Occipital lobe (tissue), 2 donors: ENCODE measurements around the gene SPON1. TPM values are rescaled to one million over a fixed set of nuclear protein-coding genes. Genes with fewer than 3 reads are reported as not detected.
"Not testable (repeated sequence)": the region's sequence is repeated elsewhere in the genome, so short reads cannot be mapped to it uniquely, and the experiment has no call there.

Source experiments
- DNase-seq: peaks from one replicate; lab custom pipeline; 2025; lab: John Stamatoyannopoulos, UW
- total RNA-seq: library from RNA; depleted of rRNA; stranded (reverse); fragments of >200 nt; gene quantifications from one replicate; pipeline ENCODE4 v1.2.3, GENCODE V29; 2014

The SPON1 gene
- total RNA-seq, 1 donor from 2014 or later: 31.5 TPM

DNA sequence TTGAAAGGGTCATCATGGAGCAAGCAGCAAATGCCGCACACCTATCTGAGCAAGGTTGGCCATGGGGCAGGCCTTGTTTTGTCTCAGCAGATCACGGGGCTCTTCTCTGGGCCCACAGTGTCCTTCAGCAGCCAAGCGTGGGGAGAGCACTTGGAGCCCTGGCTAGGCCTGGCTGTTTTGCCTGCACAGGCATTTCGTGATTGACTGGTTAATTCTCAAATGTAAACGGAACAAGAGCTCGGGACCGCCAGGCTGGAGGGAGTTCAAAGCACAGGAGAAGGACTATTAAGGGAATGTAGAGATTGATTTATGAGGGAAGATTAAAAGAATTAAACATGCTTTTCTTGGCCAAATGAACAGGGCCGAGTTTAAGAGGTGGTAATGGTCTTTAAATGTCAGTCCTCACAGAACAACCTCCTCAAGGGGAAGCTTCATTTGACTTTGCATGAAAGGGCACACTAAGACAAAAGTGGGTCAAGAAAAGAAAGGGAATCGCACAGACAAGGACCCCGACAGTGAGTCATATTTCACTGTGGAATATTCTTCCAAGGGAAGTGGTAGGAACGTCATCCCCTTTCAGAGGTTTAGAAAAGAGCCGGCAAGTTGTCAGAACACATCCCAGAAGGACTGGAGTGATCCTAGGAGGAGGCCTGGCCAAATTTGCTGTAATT lies 20.7 kb downstream of the SPON1 start:
- no peak for DNase-seq

DNA sequence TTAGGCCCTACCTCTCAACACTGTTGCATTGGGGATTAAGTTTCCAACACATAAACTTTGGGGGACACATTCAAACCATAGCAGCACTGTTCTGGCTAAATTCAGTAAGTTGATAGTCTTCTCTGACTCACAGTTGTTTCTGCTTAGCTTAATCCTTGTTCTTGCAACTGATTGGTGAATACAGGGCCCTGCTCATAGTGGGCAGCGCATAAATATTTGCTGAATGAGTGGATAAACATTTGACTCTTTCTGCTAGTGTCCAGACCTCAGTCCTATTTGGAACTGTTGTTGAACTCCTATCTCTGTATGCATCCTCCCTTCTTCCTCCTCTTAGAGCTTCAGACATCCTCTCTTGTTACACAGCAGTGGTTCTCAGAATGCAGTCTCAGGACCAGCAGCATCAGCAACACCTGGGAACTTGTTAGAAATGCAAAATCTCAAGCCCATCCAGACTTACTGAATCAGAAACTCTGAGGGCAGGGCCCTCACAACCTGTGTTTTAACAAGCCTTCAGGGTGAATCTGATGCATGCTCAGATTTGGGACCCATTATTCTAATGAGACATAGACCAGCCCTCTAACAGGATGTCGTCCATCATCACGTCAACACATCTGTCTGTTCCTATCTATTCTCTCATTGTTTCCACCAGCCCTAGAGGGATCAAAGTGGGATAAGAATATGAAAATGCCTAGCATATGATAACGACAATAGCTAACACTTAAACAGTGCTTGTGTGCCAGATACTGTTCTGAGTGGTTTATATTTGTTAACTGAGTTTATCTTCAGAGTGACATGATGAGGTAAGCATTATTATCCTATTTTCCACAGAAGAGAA lies 22.3 kb downstream of the SPON1 start:
- DNase-seq: no peak

DNA sequence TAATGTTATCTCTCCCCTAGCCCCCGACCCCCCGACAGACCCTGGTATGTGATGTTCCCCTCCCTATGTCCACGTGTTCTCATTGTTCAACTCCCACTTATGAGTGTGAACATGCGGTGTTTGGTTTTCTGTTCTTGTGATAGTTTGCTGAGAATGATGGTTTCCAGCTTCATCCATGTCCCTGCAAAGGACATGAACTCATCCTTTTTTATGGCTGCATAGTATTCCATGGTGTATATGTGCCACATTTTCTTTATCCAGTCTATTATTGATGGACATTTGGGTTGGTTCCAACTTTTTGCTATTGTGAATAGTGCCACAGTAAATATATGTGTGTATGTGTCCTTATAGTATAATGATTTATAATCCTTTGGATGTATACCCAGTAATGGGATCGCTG lies 24.2 kb downstream of the SPON1 start:
- DNase-seq: not testable (repeated sequence)

DNA sequence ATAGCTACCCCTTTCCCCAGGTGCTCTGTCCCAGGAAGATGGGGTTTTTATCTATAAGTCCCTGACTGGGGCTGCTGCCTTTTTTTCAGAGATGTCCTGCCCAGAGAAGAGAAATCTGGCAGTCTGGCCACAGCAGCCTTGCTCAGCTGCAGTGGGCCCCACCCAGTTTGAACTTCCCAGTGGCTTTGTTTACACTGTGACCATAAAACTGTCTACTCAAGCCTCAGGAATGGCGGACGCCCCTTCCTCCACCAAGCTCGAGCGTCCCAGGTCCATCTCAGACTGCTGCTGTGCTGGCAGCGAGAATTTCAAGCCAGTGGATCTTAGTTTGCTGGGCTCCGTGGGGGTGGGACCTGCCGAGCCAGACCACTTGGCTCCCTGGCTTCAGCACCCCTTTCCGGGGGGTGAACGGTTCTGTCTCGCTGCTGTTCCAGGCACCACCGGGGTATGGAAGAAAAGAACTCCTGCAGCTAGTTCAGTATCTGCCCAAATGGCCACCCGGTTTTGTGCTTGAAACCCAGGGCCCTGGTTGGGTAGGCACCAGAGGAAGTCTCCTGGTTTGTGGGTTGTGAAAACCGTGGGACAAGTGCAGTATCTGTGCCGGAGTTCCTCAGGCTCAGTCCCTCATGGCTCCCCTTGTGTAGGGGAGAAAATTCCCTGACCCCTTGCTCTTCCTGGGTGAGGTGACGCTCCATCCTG lies 29.8 kb downstream of the SPON1 start:
- not testable (repeated sequence) for DNase-seq

DNA sequence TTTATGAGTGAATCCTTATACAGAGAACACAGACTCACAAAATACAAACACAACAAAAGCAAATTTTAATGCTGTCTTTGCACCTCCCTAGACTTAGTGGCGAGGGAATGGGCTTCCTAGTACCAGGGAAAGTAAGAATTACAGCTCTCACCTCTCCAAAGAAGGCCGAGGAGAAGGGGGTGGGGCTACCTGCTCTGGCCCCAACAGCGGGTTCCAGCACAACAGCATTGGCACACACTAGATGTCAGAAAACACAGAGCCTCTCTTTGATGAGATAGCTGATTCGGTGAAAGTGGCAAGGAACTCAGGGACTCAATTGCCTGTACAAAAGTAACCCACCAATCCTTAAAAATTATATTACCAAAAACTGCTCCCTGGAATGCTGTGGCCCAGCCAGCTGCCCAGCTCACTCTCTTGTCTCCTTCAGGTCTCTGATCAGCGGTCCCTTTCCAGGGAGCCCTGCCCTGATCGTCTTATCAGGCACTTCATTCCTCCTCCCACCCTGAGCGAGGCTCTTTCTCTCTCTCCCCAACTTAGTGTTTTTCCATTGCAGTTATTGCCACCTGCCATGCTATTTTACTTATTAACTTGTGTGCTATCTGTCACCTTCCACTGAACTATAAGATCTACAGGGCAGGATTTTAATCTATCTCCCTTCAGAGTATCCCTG lies 30.7 kb downstream of the SPON1 start:
- no peak for DNase-seq

DNA sequence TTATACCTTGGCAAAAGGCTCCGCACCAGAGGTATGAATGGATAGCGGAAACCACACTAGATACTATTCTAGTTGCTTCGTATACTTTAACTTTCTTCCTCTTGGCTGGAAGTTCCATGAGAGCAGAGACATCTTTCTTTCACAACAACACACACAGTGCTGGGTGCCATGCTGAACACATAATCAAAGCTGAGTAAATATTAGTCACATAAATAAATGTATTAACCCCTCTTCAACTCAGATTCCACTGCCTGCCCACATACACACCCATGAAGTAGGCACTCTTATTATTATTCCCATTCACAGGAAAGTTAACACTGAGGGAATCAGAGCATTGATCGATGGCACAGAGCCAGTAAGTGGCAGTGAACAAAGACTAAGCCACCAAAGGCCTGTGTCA lies 35.4 kb downstream of the SPON1 start:
- no peak for DNase-seq

DNA sequence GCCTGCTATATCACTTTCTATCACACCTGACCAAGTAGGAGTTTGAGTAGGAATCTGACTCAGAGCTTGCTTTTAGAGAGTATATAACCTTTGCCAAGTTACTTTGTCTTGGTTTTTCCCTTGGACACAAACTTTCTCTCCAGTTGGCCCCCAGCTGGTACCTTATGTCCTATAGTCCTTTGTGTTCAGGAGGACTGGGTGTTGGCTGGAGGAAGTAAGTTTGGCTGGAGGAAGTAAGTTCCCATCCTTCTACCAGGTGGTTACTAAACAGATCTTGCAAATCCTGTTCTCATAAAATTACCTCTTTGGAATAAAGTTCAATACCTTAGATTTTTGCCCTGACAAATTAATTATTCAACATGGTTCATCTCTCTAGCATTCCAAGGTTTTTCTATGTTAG lies 37.2 kb downstream of the SPON1 start:
- DNase-seq: no peak

DNA sequence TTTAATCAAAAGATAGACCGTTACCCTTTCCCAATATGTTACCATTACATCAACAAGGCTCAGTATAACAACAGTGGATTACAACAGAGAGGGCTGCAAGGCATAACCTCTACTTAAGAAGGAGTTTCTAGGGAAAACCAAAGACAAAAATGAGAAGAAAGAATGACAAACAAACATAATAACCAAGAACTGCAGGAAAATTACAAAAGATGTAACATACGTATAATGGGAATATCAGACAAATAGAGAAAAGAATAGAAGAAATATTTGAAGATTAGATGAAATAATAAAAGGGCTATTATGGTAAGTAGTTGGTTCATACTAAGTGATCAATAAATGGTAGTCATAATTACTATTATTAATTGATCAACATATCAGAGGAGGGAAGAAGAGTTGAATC lies 39.1 kb downstream of the SPON1 start:
- DNase-seq: no peak

DNA sequence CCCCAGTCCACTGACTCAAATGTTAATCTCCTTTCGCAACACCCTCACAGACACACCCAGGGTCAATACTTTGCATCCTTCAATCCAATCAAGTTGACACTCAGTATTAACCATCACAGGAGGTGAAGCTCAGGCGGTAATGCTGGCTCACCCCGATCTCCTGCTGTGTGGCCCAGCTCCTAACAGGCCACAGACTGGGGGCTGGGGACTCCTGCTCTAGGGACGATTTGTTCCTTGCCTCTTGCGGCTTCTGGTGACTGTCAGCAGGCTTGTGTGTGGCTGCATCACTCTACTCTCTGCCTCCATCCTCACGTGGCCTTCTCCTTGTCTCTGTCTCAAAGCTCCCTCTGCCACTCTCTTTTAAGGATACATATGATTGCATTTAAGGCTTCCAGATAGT lies 45.0 kb downstream of the SPON1 start:
- no peak for DNase-seq

DNA sequence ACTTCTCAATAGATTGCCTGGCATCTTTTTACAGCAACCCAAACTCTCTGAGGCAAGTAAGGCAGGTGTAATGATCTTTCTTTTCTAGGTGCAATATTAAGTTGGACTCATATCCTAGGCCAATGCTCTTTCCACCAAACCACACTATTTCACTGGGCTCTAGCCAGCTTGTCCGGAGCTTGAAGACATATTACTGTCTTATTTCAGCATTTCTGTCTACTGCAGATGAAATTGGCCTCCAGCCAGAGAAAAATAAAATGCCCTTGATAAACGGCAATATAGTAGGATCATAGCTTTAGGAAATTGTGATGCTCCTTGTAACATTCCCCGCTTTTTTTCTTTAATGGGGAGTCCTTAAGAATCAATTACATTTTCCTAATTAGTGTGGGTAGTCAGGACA lies 48.1 kb downstream of the SPON1 start:
- DNase-seq: no peak

DNA sequence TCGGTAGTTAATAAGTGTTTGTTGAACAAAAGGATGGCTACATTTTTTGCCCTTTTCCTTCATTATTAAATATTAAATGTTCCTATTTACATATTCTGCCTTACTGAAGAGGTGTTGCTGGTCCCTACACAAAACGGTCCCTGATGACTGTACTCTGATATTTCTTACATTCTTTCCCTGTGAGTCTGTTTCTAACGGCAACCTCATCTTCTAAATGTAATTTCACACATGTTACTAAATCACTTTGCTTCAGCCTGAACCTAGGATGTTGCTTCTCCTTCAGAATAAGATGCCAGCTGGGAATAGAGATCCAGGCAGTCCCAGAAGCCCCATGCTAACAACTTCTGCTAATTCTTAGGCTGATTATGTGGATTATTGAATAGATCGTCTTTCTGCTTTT lies 50.3 kb downstream of the SPON1 start:
- DNase-seq: no peak

DNA sequence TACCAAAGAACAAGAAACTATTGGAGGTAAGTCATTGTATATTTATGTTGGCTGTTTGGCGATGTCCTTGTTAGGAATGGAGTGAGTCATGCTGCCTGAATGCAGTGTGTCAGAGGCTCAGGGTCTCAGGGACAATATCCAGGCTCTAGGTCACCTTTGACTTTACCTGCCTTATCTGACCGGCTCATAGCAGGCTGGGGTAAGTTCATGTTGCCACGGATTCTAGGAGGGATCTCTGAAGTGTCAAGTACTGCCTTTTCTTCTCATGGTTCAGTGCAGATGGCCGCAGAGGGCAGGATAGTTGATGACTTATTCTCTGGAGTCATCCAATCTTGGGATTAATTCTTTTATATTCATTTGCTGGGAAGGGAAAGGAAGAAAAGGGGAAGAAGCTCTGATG lies 53.2 kb downstream of the SPON1 start:
- DNase-seq: no peak

DNA sequence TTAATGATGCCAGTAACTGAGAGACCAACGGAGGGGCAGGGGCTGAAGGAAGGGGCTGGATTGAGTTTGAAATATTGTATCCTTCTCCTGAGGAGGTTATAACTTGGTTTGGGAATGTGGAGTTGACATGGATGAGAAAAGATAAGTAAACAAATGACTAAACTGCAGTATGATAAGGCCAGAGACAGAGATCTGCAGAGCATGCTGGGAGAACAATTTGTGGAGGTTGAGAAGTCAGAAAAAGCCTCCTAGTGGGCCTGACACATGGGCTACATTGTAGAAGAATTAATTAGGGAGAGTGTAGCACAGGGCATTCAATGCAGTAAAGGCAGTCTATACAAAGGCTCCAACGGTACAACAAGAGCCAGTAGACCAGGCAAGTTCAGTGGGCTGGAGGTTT lies 55.9 kb downstream of the SPON1 start:
- DNase-seq: no peak

DNA sequence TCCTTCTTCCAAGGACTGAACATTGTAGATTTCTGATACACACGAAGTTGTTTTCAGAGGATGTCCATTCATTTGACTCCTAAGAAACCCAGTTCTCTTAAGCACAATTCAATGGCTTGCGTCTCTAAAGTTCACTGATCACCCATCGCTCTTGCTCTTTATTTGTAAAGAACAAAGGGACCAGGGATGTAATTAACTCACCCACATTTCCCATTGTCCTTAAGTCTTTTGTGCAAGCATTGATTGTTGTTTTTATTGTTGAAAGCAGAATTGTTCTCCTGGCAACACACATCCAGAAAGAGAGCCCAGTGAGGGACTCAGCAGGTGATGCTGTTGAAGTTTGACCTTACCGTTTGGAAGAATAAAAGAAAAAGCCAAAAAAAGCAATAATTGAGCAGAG lies 59.2 kb downstream of the SPON1 start:
- DNase-seq: no peak

DNA sequence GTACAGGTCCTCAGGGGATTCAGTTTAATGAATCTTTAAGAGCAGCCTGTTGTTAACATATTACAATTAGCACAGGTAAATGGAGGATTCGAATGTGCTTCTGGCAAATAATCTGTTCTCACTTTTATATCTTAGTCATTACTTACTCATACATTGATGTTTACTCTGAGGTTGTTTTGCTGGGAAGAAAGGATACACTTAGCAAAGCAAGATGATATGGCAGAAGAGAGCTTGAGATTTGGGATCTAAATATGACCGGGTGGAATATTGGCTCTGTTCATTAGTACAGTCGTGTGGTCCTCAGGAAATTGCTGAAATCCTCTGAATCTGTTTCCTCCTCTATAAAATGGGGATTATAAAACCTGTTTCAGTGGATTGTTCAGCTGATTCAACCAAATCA lies 59.7 kb downstream of the SPON1 start:
- no peak for DNase-seq

DNA sequence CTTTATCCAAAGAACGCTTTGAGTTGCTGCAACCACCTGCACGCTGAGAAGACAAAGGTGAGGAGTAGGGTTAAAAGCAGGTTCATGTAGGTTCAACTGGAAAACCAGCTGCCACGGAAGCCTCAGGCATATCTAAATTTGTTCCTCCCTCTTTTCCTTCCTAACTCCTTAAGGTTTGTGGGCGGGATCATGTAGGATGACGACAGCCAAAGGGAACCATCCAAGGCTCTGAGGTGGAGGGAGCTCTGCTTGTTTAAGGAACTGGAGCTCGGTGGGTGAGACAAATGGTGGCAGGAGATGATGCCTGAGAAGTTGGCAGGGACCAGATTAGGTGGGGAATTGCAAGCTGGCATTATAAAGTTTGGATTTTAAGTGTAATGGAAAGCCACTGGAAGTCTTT lies 60.3 kb downstream of the SPON1 start:
- DNase-seq: no peak

DNA sequence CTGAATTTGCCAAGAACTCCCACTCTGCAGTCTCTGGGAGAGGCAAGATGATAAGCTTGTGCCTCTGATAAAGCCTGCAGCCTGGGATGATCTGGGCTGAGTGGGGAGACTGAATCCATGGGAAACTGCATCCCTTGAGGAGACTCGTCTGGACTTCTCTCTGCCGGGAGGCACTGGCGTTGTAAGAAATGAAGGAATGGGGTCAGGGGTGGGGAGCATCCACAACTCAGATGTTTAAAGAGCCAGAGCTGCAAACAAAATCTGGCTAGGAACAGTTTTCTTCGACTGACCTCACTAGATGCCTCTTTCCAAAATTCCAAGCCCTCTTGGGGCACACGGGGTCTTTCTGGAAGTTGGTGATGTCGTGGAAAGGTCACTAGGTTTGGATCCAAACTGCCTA lies 64.4 kb downstream of the SPON1 start:
- no peak for DNase-seq

DNA sequence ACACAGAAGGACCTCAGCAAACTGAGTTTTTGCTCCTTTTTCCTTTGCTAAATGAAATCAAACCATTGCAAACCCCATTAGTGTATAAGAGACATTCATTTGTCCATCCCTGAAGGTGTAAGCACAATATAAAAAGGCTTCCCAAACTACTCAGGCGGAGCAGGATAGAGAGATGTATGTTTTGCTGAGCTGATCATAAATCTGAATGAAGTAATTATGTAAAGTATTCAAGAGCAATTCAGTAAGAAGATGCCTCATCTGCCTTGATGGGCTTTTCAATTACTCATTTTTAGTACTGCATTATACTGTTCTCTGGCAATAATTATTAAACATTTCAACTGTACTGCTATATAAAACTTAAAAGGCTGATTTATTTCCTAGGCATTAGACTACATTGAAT lies 65.0 kb downstream of the SPON1 start:
- DNase-seq: no peak

DNA sequence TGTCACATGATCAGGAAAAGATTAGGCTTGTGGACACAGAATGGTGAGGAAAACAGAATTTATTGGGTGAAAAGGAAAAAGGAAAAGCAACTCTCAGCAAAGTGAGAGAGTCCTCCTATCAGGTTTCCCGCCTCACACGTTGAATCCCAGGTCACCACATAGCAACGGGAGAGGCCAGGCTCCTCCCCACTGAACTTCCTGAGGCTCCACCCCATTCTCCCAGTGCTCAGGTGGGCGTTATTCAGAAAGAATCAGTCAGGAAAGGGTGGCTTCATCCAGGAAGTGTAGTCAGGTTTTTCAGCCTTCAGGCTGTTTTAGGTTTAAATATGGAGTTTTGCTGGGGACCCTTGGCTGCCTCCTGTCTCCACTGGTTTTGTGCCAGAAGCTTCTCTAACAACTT lies 66.9 kb downstream of the SPON1 start:
- DNase-seq: no peak

DNA sequence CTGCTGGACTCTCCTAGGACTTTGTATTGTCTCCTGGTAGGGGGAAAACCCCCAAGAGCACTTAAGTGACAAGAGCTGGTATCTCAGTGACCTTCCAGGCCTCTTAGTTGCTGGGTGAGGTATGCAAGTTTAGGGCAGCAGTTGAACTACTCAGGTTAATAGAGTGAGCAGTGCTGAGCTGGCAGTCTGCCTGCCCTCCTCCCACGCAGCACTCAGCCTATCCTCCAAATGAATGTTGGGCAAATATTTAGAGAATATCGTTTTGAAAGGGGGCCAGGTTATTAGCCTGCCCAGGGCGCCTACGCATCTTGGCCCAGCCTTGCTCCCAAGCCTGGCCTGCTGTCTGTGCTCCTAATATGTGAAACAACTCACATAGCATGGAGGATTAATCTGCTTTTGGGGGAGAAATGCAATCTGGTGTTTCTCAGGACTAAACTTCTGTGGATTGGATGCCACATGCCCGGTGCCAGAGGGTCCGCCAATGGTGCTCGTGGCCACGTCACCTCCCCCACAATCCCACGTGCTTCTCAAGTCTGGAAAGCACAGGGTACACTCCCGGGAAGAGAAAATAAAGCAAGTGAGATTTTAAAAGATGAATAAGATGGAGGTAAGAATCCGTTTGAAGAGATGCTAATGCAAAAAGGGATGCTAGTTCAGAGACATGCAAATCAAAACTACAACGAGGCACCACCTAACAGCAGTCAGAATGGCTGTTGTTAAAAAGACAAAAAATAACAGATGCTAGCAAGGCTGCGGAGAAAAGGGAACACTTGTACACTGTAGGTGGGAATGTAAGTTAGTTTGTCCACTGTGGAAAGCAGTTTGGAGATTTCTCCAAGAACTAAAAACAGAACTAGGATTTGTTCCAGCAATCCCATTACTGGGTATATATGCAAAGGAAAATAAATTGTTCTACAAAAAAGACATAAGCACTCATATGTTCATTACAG lies 67.7 kb downstream of the SPON1 start:
- DNase-seq: peak; percentile 18

DNA sequence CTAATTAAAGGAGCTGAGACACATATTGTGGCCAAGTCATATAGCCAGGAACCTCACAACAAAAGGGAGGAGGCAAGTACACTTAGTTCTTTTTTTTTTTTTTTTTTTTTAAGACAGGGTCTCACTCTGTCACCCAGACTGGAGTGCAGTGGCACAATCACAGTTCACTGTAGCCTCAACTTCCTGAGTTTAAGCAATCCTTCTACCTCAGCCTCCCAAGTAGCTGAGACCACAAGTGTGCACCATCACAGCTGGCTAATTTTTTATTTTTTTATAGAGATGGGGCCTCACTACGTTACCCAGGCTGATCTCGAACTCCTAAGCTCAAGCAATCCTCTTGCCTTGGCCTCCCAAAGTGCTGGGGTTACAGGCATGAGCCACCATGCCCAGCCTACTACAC lies 73.0 kb downstream of the SPON1 start:
- not testable (repeated sequence) for DNase-seq
